K562 (cell line): ENCODE results near the gene FCSK. TPM values are rescaled to one million over a fixed set of nuclear protein-coding genes. Genes with fewer than 3 reads are reported as not detected.

ENCODE experiments used
- BCOR ChIP-seq: fragments of 450-650 bp; IDR thresholded peaks from 2 replicates; pipeline ENCODE4 v1.6.1; 2016
- EHMT2 ChIP-seq: fragments of 450-650 bp; IDR thresholded peaks from 2 replicates; pipeline ENCODE4 v1.6.1; 2018; ENCODE audit warnings: antibody characterized with exemption
- ZBED1 ChIP-seq: IDR thresholded peaks from 2 replicates; pipeline ENCODE4 v1.6.1; 2014
- ZNF347 ChIP-seq: fragments of 450-650 bp; formaldehyde crosslinking; IDR thresholded peaks from 2 replicates; pipeline ENCODE4 v1.4.0; 2020; ENCODE audit warnings: low read depth, mild to moderate bottlenecking, moderate library complexity
- ZNF76 ChIP-seq: fragments of 250-450 bp; sonication (Bioruptor Pico); IDR thresholded peaks from 2 replicates; pipeline ENCODE4 v1.4.0; 2020; ENCODE audit warnings: mild to moderate bottlenecking, moderate library complexity, borderline replicate concordance
- ZNF780A ChIP-seq: fragments of 250-450 bp; sonication (Bioruptor Pico); IDR thresholded peaks from 2 replicates; pipeline ENCODE4 v1.5.0; 2021; ENCODE audit warnings: mild to moderate bottlenecking
- polyA plus RNA-seq, 8 experiments: library from polyadenylated mRNA; depleted of rRNA in 4 of 8; stranded (reverse) in 5 of 8; unstranded in 3 of 8; fragments of >200 nt; fragmentation: Nextera tagmentation in 2 of 8; fragmentation: Illumina TruSeq in 1 of 8; extraction: Ambion mirVana in 2 of 8; extraction: Trizol in 1 of 8; gene quantifications; 2 replicates each; pipeline versions ENCODE4 v1.2.1 to v1.2.3, GENCODE V29; 2011 to 2014; ENCODE audit warnings: inconsistent platforms in 1 of 8, missing spikeins in 1 of 8
- total RNA-seq, 7 experiments: library from RNA; depleted of rRNA in 6 of 7; stranded (reverse); fragments of >200 nt in 6 of 7; fragmentation: Illumina TruSeq in 2 of 7; extraction: Trizol in 2 of 7; gene quantifications; 2 replicates each; pipeline versions ENCODE4 v1.2.1 to v1.2.3, GENCODE V29; 2011 to 2021; ENCODE audit warnings: low replicate concordance in 1 of 7
- TF ChIP-seq, protein P1 (sequence below): sonication (generic); formaldehyde crosslinking; IDR thresholded peaks from 2 replicates; pipeline ENCODE4 v1.8.1; 2023; ENCODE audit warnings: missing genetic modification reagents, mild to moderate bottlenecking, borderline replicate concordance
- TF ChIP-seq, protein P2 (sequence below): sonication (generic); formaldehyde crosslinking; IDR thresholded peaks from 2 replicates; pipeline ENCODE4 v1.8.0; 2022; ENCODE audit warnings: mild to moderate bottlenecking, missing genetic modification reagents
- TF ChIP-seq, protein P3 (sequence below): fragments of 450-650 bp; formaldehyde crosslinking; IDR thresholded peaks from 2 replicates; pipeline ENCODE4 v1.4.0; 2020; ENCODE audit warnings: mild to moderate bottlenecking, moderate library complexity
- TF ChIP-seq, protein P4 (sequence below), 2 experiments: fragments of 450-650 bp; IDR thresholded peaks; 2 replicates each; pipeline ENCODE4 v1.6.1; 2018; ENCODE audit warnings: mild to moderate bottlenecking in 2 of 2, low read depth in 1 of 2; ENCODE audit not compliant: partially characterized antibody in 2 of 2

The FCSK gene
- total and polyA plus RNA-seq, 9 of the 15 experiments (the other 6 are each of a cell fraction or from before 2014, with no cell fraction given): 0.92 to 18.6 (median 8.3) TPM

DNA sequence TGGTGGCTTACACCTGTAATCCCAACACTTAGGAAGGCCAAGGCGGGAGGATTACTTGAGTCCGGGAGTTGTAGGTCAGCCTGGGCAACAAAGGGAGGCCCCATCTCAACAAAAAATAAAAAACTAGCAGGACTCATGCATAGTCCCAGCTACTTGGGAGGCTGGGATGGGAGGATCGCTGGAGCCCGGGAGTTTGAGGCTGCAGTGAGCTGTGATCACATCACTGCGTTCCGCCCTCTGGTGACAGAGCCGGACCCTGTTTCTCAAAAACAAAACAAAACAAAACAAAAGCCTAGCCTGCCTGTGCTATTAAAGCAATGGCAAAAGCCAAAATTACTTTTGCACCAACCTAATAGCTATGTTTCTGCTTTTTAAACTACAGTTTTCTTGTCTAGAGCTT lies 1.5 kb downstream of the FCSK start (continued):
- TF ChIP-seq, protein P1, sequence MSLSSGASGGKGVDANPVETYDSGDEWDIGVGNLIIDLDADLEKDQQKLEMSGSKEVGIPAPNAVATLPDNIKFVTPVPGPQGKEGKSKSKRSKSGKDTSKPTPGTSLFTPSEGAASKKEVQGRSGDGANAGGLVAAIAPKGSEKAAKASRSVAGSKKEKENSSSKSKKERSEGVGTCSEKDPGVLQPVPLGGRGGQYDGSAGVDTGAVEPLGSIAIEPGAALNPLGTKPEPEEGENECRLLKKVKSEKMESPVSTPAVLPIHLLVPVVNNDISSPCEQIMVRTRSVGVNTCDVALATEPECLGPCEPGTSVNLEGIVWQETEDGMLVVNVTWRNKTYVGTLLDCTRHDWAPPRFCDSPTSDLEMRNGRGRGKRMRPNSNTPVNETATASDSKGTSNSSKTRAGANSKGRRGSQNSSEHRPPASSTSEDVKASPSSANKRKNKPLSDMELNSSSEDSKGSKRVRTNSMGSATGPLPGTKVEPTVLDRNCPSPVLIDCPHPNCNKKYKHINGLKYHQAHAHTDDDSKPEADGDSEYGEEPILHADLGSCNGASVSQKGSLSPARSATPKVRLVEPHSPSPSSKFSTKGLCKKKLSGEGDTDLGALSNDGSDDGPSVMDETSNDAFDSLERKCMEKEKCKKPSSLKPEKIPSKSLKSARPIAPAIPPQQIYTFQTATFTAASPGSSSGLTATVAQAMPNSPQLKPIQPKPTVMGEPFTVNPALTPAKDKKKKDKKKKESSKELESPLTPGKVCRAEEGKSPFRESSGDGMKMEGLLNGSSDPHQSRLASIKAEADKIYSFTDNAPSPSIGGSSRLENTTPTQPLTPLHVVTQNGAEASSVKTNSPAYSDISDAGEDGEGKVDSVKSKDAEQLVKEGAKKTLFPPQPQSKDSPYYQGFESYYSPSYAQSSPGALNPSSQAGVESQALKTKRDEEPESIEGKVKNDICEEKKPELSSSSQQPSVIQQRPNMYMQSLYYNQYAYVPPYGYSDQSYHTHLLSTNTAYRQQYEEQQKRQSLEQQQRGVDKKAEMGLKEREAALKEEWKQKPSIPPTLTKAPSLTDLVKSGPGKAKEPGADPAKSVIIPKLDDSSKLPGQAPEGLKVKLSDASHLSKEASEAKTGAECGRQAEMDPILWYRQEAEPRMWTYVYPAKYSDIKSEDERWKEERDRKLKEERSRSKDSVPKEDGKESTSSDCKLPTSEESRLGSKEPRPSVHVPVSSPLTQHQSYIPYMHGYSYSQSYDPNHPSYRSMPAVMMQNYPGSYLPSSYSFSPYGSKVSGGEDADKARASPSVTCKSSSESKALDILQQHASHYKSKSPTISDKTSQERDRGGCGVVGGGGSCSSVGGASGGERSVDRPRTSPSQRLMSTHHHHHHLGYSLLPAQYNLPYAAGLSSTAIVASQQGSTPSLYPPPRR (CRISPR knock-in tag): no peak
- TF ChIP-seq BCOR (peak; percentile 87), ZNF780A (no peak), ZNF347 (CRISPR knock-in tag) (no peak), ZBED1 (no peak), ZNF76 (no peak), EHMT2 (no peak)
- TF ChIP-seq, protein P2, sequence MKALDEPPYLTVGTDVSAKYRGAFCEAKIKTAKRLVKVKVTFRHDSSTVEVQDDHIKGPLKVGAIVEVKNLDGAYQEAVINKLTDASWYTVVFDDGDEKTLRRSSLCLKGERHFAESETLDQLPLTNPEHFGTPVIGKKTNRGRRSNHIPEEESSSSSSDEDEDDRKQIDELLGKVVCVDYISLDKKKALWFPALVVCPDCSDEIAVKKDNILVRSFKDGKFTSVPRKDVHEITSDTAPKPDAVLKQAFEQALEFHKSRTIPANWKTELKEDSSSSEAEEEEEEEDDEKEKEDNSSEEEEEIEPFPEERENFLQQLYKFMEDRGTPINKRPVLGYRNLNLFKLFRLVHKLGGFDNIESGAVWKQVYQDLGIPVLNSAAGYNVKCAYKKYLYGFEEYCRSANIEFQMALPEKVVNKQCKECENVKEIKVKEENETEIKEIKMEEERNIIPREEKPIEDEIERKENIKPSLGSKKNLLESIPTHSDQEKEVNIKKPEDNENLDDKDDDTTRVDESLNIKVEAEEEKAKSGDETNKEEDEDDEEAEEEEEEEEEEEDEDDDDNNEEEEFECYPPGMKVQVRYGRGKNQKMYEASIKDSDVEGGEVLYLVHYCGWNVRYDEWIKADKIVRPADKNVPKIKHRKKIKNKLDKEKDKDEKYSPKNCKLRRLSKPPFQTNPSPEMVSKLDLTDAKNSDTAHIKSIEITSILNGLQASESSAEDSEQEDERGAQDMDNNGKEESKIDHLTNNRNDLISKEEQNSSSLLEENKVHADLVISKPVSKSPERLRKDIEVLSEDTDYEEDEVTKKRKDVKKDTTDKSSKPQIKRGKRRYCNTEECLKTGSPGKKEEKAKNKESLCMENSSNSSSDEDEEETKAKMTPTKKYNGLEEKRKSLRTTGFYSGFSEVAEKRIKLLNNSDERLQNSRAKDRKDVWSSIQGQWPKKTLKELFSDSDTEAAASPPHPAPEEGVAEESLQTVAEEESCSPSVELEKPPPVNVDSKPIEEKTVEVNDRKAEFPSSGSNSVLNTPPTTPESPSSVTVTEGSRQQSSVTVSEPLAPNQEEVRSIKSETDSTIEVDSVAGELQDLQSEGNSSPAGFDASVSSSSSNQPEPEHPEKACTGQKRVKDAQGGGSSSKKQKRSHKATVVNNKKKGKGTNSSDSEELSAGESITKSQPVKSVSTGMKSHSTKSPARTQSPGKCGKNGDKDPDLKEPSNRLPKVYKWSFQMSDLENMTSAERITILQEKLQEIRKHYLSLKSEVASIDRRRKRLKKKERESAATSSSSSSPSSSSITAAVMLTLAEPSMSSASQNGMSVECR (CRISPR knock-in tag): no peak
- TF ChIP-seq, protein P3, sequence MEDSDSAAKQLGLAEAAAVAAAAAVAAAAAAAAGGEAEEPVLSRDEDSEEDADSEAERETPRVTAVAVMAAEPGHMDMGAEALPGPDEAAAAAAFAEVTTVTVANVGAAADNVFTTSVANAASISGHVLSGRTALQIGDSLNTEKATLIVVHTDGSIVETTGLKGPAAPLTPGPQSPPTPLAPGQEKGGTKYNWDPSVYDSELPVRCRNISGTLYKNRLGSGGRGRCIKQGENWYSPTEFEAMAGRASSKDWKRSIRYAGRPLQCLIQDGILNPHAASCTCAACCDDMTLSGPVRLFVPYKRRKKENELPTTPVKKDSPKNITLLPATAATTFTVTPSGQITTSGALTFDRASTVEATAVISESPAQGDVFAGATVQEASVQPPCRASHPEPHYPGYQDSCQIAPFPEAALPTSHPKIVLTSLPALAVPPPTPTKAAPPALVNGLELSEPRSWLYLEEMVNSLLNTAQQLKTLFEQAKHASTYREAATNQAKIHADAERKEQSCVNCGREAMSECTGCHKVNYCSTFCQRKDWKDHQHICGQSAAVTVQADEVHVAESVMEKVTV (CRISPR knock-in tag): 0 out of 2 replicates have a peak, but pooled peaks have one; percentile 24
- TF ChIP-seq, protein P4, sequence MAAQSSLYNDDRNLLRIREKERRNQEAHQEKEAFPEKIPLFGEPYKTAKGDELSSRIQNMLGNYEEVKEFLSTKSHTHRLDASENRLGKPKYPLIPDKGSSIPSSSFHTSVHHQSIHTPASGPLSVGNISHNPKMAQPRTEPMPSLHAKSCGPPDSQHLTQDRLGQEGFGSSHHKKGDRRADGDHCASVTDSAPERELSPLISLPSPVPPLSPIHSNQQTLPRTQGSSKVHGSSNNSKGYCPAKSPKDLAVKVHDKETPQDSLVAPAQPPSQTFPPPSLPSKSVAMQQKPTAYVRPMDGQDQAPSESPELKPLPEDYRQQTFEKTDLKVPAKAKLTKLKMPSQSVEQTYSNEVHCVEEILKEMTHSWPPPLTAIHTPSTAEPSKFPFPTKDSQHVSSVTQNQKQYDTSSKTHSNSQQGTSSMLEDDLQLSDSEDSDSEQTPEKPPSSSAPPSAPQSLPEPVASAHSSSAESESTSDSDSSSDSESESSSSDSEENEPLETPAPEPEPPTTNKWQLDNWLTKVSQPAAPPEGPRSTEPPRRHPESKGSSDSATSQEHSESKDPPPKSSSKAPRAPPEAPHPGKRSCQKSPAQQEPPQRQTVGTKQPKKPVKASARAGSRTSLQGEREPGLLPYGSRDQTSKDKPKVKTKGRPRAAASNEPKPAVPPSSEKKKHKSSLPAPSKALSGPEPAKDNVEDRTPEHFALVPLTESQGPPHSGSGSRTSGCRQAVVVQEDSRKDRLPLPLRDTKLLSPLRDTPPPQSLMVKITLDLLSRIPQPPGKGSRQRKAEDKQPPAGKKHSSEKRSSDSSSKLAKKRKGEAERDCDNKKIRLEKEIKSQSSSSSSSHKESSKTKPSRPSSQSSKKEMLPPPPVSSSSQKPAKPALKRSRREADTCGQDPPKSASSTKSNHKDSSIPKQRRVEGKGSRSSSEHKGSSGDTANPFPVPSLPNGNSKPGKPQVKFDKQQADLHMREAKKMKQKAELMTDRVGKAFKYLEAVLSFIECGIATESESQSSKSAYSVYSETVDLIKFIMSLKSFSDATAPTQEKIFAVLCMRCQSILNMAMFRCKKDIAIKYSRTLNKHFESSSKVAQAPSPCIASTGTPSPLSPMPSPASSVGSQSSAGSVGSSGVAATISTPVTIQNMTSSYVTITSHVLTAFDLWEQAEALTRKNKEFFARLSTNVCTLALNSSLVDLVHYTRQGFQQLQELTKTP (IDR thresholded peaks at IDR 0.05; ENCODE audit: low read depth in 1 of 2, partially characterized antibody in 2 of 2): peak in 1 of 2 experiments; percentile 9
